Heart left ventricle (tissue), 16 donors: ENCODE measurements around the gene SLC38A11. TPM values are rescaled to one million over a fixed set of nuclear protein-coding genes. Genes with fewer than 3 reads are reported as not detected.
"Not testable (repeated sequence)": the region's sequence is repeated elsewhere in the genome, so short reads cannot be mapped to it uniquely, and the experiment has no call there.

Experiments used
- ATAC-seq, 4 donors: fragments of 200-7000 bp; cut with Tn5 transposase; one replicate each; pipeline ENCODE4 v1.9.1; 2020 to 2022; ENCODE audit warnings: moderate library complexity in 4 of 4, mild to moderate bottlenecking in 3 of 4, moderate number of reproducible peaks in 1 of 4
- DNase-seq, 5 donors: peaks; one replicate each; pipeline ENCODE4 v3.0.0-alpha.2; 2020
- H3K27ac ChIP-seq, 12 donors: fragments of 200-600 bp; sonication (generic) in 4 of 12; one replicate each; pipeline versions ENCODE4 v1.5.0 to v1.8.0; 2016 to 2022; ENCODE audit warnings: mild to moderate bottlenecking in 2 of 12
- H3K27me3 ChIP-seq, 9 donors: fragments of 200-600 bp; sonication (generic) in 2 of 9; one replicate each; pipeline versions ENCODE4 v1.5.1 to v1.8.0; 2016 to 2022; ENCODE audit warnings: mild to moderate bottlenecking in 3 of 9
- H3K36me3 ChIP-seq, 9 donors: fragments of 200-600 bp; sonication (generic) in 2 of 9; one replicate each; pipeline versions ENCODE4 v1.5.0 to v1.8.0; 2018 to 2022; ENCODE audit warnings: mild to moderate bottlenecking in 2 of 9
- H3K4me1 ChIP-seq, 12 donors: fragments of 200-600 bp; sonication (generic) in 4 of 12; one replicate each; pipeline versions ENCODE4 v1.5.0 to v1.8.0; 2016 to 2022; ENCODE audit warnings: mild to moderate bottlenecking in 3 of 12
- H3K4me3 ChIP-seq, 12 donors: fragments of 200-600 bp; sonication (generic) in 4 of 12; one replicate each; pipeline versions ENCODE4 v1.5.0 to v1.8.0; 2017 to 2022; ENCODE audit warnings: mild to moderate bottlenecking in 9 of 12, moderate library complexity in 4 of 12
- H3K9me3 ChIP-seq, 12 donors: fragments of 200-600 bp; sonication (generic) in 4 of 12; one replicate each; pipeline versions ENCODE4 v1.5.0 to v1.8.0; 2016 to 2022; ENCODE audit warnings: mild to moderate bottlenecking in 1 of 12
- CTCF ChIP-seq, 12 donors: fragments of 200-600 bp; sonication (generic) in 4 of 12; IDR thresholded peaks; one replicate each; pipeline versions ENCODE4 v1.5.0 to v1.8.0; 2018 to 2022; ENCODE audit warnings: antibody characterized with exemption in 12 of 12, mild to moderate bottlenecking in 5 of 12
- POLR2A ChIP-seq, 2 donors: fragments of 450-650 bp; IDR thresholded peaks; one replicate each; pipeline ENCODE4 v1.6.1; 2017; ENCODE audit warnings: antibody characterized with exemption in 2 of 2, mild to moderate bottlenecking in 2 of 2, moderate library complexity in 2 of 2
- WGBS, 4 donors: extraction: QIAGEN DNeasy Blood & Tissue Kit in 2 of 4; methylation state at CpG; one replicate each; pipeline versions ENCODE4 v1.1.5 to v1.1.7; 2013 to 2018; 5-methylcytosine and 5-hydroxymethylcytosine counted together
- intact Hi-C, 10 donors: fragments of 100-400 bp; cut with DNase I; formaldehyde crosslinking; loops; one replicate each; pipeline versions ENCODE4 v1.11.1 to v1.14.2; 2022
- long read RNA-seq, 3 donors: library from polyadenylated mRNA; unstranded; transcript quantifications; one replicate each; pipeline ENCODE4 v2.0.0, GENCODE V29; 2020 to 2021
- polyA plus RNA-seq, 2 donors: library from polyadenylated mRNA; stranded (reverse); fragments of 200-250 nt; gene quantifications; one replicate each; pipeline ENCODE4 v1.2.3, GENCODE V29; 2013
- total RNA-seq, 9 donors: library from RNA; depleted of rRNA in 2 of 9; stranded (reverse); fragments of >200 nt in 2 of 9; fragmentation: NEBNext Ultra II Directional in 3 of 9; extraction: Animal tissue kit (Norgen Biotek cat#: 25700) in 3 of 9; gene quantifications; one replicate each; pipeline versions ENCODE4 v1.1.0 to v1.2.4, GENCODE V29; 2016 to 2023
- donor health status: ischemic (EF 13 %, LVEDD 7.1; RV severe dilation, severe dysfunction).
- donor health status: healthy with polysubstance abuse.
- donor health status: DM: no; HTN: yes; CAD: no.
- donor health status: DM: no; HTN: no; CAD: no.
- donor health status: ischemic (EF 25% LVEDD 6.9; RV normal size, moderate dysfunction).
- donor health status: ischemic (EF 25% LVEDD 5.7; RV mildly dilated, moderate dysfunction).
- donor health status: healthy.
- donor health status: DM: yes; HTN: yes; CAD: no.
- donor health status: ischemic (EF 35%, LVEDD 5.7; RV mildly dilated, moderate dysfunction).
- donor health status: nonischemic (EF 11% LVEDD 7.7; RV severe dilation, severe dysfunction).
- donor health status: DM: yes; HTN: yes; CAD: no.
- donor health status: PGD.
- donor health status: ischemic (EF 29% LVEDD 5.4; RV normal size, mild dysfunction).
- donor health status: nonischemic (EF 23%, LVEDD 6.1; RV moderate dilation, normal function).

The SLC38A11 gene
- total RNA-seq (1 to 10 TPM in 1 of 9 donors, under 1 TPM in 8; 0.25 to 1.9 (median 0.51) TPM), polyA plus RNA-seq (1 to 10 TPM in 1 of 2 donors, under 1 TPM in 1; 0.55 to 1.4 TPM)
- long read RNA-seq, donor 1, result 0 reads
- long read RNA-seq, donor 2, partial matches to known transcripts, result 0 of 1 reads
- long read RNA-seq, donor 2, other reads (novel, unspliced or antisense), result 1 of 1 reads
- long read RNA-seq, donor 3, result 0 reads

GRCh38 chr2:164954954-164955701, at the start of gene SLC38A11:
Gene SLC38A11 (minus strand): TSS chr2:164955525. CDS start chr2:164955247, 278 bp downstream.
- intact Hi-C loops, result no loop called here
- Histone ChIP-seq H3K4me1 (peaks cover 0 to 8% (median 2%) of the 10 kb centered on the region in 12 donors), H3K36me3 (no peaks in the 10 kb centered on the region), H3K27ac (peak within 1 kb of the TSS in 1 of 12 donors; percentile 18), H3K27me3 (peaks cover 0 to 30% (median 6%) of the 10 kb centered on the region in 9 donors), H3K9me3 (no peaks in the 10 kb centered on the region), H3K4me3 (peak within 1 kb of the TSS in 11 of 12 donors; percentile 11 to 58 (median 42))
- ATAC-seq (peak; percentile 51 to 87 (median 76)), DNase-seq (peak; percentile 20 to 65 (median 38))
- WGBS, 4 donors, result 12 to 18% (median 15%) methylated on average over 21 to 34 of the region's 34 CpGs
- TF ChIP-seq CTCF (IDR thresholded peaks at IDR 0.05) (peak in 3 of 12 donors; percentile 8 to 20 (median 14)), POLR2A (IDR thresholded peaks at IDR 0.05) (no peak)

- ATAC-seq (no peak), DNase-seq (no peak)
- WGBS, 4 donors, result 87 to 91% (median 89%) methylated on average over 21 to 24 of the region's 24 CpGs
- intact Hi-C loops, result loop anchor here in 1 of 10 donors (10.0 kb wide), 1 partner anchor 291 kb away; no protein-coding TSS in a partner anchor
- peaks cover 0 to 2% (median 0%) of the 10 kb centered on the region in 9 donors for H3K27me3 ChIP-seq
- H3K36me3 ChIP-seq, result no peaks in the 10 kb centered on the region
- no peak for TF ChIP-seq CTCF (IDR thresholded peaks at IDR 0.05)
- TF ChIP-seq POLR2A (IDR thresholded peaks at IDR 0.05), result no peak
- H3K9me3 ChIP-seq, result no peaks in the 10 kb centered on the region
- peaks cover 0 to 8% (median 0%) of the 10 kb centered on the region in 12 donors for H3K4me1 ChIP-seq
- H3K27ac ChIP-seq, result no peak overlapping the region
- H3K4me3 ChIP-seq, result no peak overlapping the region
Observed at GRCh38 chr2:165003443-165004130, 48.3 kb upstream of the SLC38A11 start.

- H3K27me3 ChIP-seq, result no peaks in the 10 kb centered on the region
- H3K27ac ChIP-seq, result no peak overlapping the region
- ATAC-seq (no peak), DNase-seq (no peak)
- peaks cover 0 to 8% (median 0%) of the 10 kb centered on the region in 12 donors for H3K4me1 ChIP-seq
- H3K4me3 ChIP-seq, result no peak overlapping the region
- no peaks in the 10 kb centered on the region for H3K36me3 ChIP-seq
- intact Hi-C loops, result loop anchor here in 1 of 10 donors (10.0 kb wide), 1 partner anchor 292 kb away; no protein-coding TSS in a partner anchor
- TF ChIP-seq POLR2A (IDR thresholded peaks at IDR 0.05) (no peak), CTCF (IDR thresholded peaks at IDR 0.05) (no peak)
- no peaks in the 10 kb centered on the region for H3K9me3 ChIP-seq
- 48 to 69% (median 56%) methylated on average over 1 of the region's 1 CpG for WGBS, 4 donors
Observed at GRCh38 chr2:165002638-165003037, 47.3 kb upstream of the SLC38A11 start.

- peaks cover 0 to 18% (median 7%) of the 10 kb centered on the region in 12 donors for H3K4me1 ChIP-seq
- intact Hi-C loops, result loop anchor here in 5 of 10 donors (5.0 to 10.0 kb wide), 4 partner anchors 208 to 1130 kb away; partner anchors contain the start of genes SCN3A (in 2 of the 5) and SCN1A (in 1 of the 5)
- DNase-seq, ATAC-seq, H3K9me3 ChIP-seq, H3K27me3 ChIP-seq, H3K27ac ChIP-seq, H3K4me3 ChIP-seq, H3K36me3 ChIP-seq: not testable (repeated sequence)
- WGBS, 4 donors, result 97 to 99% (median 97%) methylated on average over 37 to 43 of the region's 43 CpGs
Observed at GRCh38 chr2:164994664-164995299, 39.5 kb upstream of the SLC38A11 start.
